Inferior parietal cortex (tissue), 1 donor: ENCODE data around the gene TARBP1.
"Not testable (repeated sequence)": the region's sequence is repeated elsewhere in the genome, so short reads cannot be mapped to it uniquely, and the experiment has no call there.

ENCODE experiments used
- DNase-seq: peaks from one replicate; pipeline ENCODE4 v3.0.0-alpha.2; 2016; ENCODE audit errors: extremely low spot score

The TARBP1 gene

GRCh38 chr1:234434706-234435105 is 44.3 kb downstream of the TARBP1 start:
- DNase-seq, result no peak

- DNase-seq, result peak; percentile 47
Observed at GRCh38 chr1:234433563-234434285, 45.3 kb downstream of the TARBP1 start.

GRCh38 chr1:234431255-234431654 is 47.7 kb downstream of the TARBP1 start:
- DNase-seq, result no peak

- DNase-seq, result no peak
Observed at GRCh38 chr1:234430691-234431090, 48.3 kb downstream of the TARBP1 start.

GRCh38 chr1:234429434-234429806 is 49.6 kb downstream of the TARBP1 start:
- no peak for DNase-seq

GRCh38 chr1:234427950-234428646 is 50.9 kb downstream of the TARBP1 start:
- no peak for DNase-seq

- no peak for DNase-seq
Observed at GRCh38 chr1:234413990-234414389, 65.0 kb downstream of the TARBP1 start.

GRCh38 chr1:234413485-234413884 is 65.5 kb downstream of the TARBP1 start:
- no peak for DNase-seq

GRCh38 chr1:234412830-234413229 is 66.1 kb downstream of the TARBP1 start:
- DNase-seq, result no peak

- peak; percentile 43 for DNase-seq
Observed at GRCh38 chr1:234409328-234409727, 69.7 kb downstream of the TARBP1 start.

GRCh38 chr1:234408757-234409156 is 70.2 kb downstream of the TARBP1 start:
- DNase-seq, result no peak

- no peak for DNase-seq
Observed at GRCh38 chr1:234406871-234407270, 72.1 kb downstream of the TARBP1 start.

GRCh38 chr1:234405676-234406075 is 73.3 kb downstream of the TARBP1 start:
- no peak for DNase-seq

GRCh38 chr1:234402939-234403338 is 76.0 kb downstream of the TARBP1 start:
- no peak for DNase-seq

- DNase-seq, result no peak
Observed at GRCh38 chr1:234401658-234402057, 77.3 kb downstream of the TARBP1 start.

- DNase-seq, result no peak
Observed at GRCh38 chr1:234400773-234401172, 78.2 kb downstream of the TARBP1 start.

GRCh38 chr1:234399515-234399914 is 79.5 kb downstream of the TARBP1 start:
- not testable (repeated sequence) for DNase-seq

GRCh38 chr1:234398849-234399381 is 80.1 kb downstream of the TARBP1 start:
- DNase-seq, result no peak

- no peak for DNase-seq
Observed at GRCh38 chr1:234397732-234398131, 81.2 kb downstream of the TARBP1 start.

GRCh38 chr1:234396871-234397270 is 82.1 kb downstream of the TARBP1 start:
- DNase-seq, result no peak

GRCh38 chr1:234396092-234396491 is 82.9 kb downstream of the TARBP1 start:
- no peak for DNase-seq

GRCh38 chr1:234395297-234395696 is 83.7 kb downstream of the TARBP1 start:
- DNase-seq, result no peak

- no peak for DNase-seq
Observed at GRCh38 chr1:234393190-234393589, 85.8 kb downstream of the TARBP1 start.
